HepG2 (cell line): ENCODE results near the gene IFIT1B. TPM values are rescaled to one million over a fixed set of nuclear protein-coding genes. Genes with fewer than 3 reads are reported as not detected.

Experiments
- GABPB1 ChIP-seq: IDR thresholded peaks from 2 replicates; pipeline ENCODE4 v1.6.1; 2016; ENCODE audit warnings: mild to moderate bottlenecking, missing genetic modification reagents, moderate library complexity, missing compliant biosample characterization
- HIVEP1 ChIP-seq: sonication (generic); formaldehyde crosslinking; IDR thresholded peaks from 2 replicates; pipeline ENCODE4 v1.4.0; 2020; ENCODE audit warnings: mild to moderate bottlenecking, missing genetic modification reagents
- KDM1A ChIP-seq: IDR thresholded peaks from 2 replicates; pipeline ENCODE4 v1.6.1; 2016; ENCODE audit warnings: missing compliant biosample characterization
- ZBTB21 ChIP-seq: sonication (generic); formaldehyde crosslinking; IDR thresholded peaks from 2 replicates; pipeline ENCODE4 v1.4.0; 2020; ENCODE audit warnings: missing genetic modification reagents
- ZFP41 ChIP-seq: sonication (generic); formaldehyde crosslinking; IDR thresholded peaks from 2 replicates; pipeline ENCODE4 v1.4.0; 2020; ENCODE audit warnings: mild to moderate bottlenecking, missing genetic modification reagents, borderline replicate concordance
- ZFX ChIP-seq: sonication (generic); formaldehyde crosslinking; IDR thresholded peaks from 2 replicates; pipeline ENCODE4 v1.4.0; 2020; ENCODE audit warnings: mild to moderate bottlenecking, low read depth, missing genetic modification reagents, moderate library complexity
- ZFY ChIP-seq: sonication (generic); formaldehyde crosslinking; IDR thresholded peaks from 2 replicates; pipeline ENCODE4 v1.4.0; 2020; ENCODE audit warnings: missing genetic modification reagents
- ZNF274 ChIP-seq: sonication (generic); formaldehyde crosslinking; IDR thresholded peaks from 2 replicates; pipeline ENCODE4 v1.5.1; 2020; ENCODE audit warnings: mild to moderate bottlenecking, missing genetic modification reagents
- ZNF552 ChIP-seq: sonication (generic); formaldehyde crosslinking; IDR thresholded peaks from 2 replicates; pipeline ENCODE4 v1.9.0; 2022; ENCODE audit warnings: missing genetic modification reagents, mild to moderate bottlenecking, borderline replicate concordance
- ZNF577 ChIP-seq: sonication (generic); formaldehyde crosslinking; IDR thresholded peaks from 2 replicates; pipeline ENCODE4 v1.4.0; 2020; ENCODE audit warnings: mild to moderate bottlenecking, low read depth, missing genetic modification reagents, borderline replicate concordance
- ZNF598 ChIP-seq: sonication (generic); formaldehyde crosslinking; IDR thresholded peaks from 2 replicates; pipeline ENCODE4 v1.5.1; 2020; ENCODE audit warnings: mild to moderate bottlenecking, missing genetic modification reagents, borderline replicate concordance
- polyA plus RNA-seq, 8 experiments: library from polyadenylated mRNA; depleted of rRNA in 3 of 8; stranded (reverse) in 7 of 8; unstranded in 1 of 8; fragments of >200 nt; fragmentation: Illumina TruSeq in 4 of 8; extraction: Trizol in 4 of 8; gene quantifications; 2 replicates each; pipeline versions ENCODE4 v1.2.1 to v1.2.3, GENCODE V29; 2011 to 2016; ENCODE audit warnings: low read depth in 4 of 8, missing spikeins in 1 of 8, mixed read lengths in 1 of 8; ENCODE audit not compliant: insufficient read depth in 1 of 8
- total RNA-seq, 5 experiments: library from RNA; depleted of rRNA; stranded (reverse); fragments of >200 nt; fragmentation: Illumina TruSeq; extraction: Trizol; gene quantifications; 2 replicates each; pipeline ENCODE4 v1.2.3, GENCODE V29; 2016; ENCODE audit warnings: low read depth in 1 of 5
- TF ChIP-seq, protein P1 (sequence below): sonication (generic); formaldehyde crosslinking; IDR thresholded peaks from 2 replicates; pipeline ENCODE4 v1.9.0; 2021; ENCODE audit warnings: missing genetic modification reagents, borderline replicate concordance
- TF ChIP-seq, protein P2 (sequence below): sonication (generic); formaldehyde crosslinking; IDR thresholded peaks from 2 replicates; pipeline ENCODE4 v1.4.0; 2020; ENCODE audit warnings: missing genetic modification reagents, borderline replicate concordance
- TF ChIP-seq, protein P3 (sequence below): sonication (generic); formaldehyde crosslinking; IDR thresholded peaks from 2 replicates; pipeline ENCODE4 v1.9.0; 2021; ENCODE audit warnings: missing genetic modification reagents, mild to moderate bottlenecking, borderline replicate concordance
- TF ChIP-seq, protein P4 (sequence below): sonication (generic); formaldehyde crosslinking; IDR thresholded peaks from 2 replicates; pipeline ENCODE4 v1.5.1; 2020; ENCODE audit warnings: mild to moderate bottlenecking, missing genetic modification reagents, moderate library complexity

Gene IFIT1B
- total and polyA plus RNA-seq, 2 of the 13 experiments (the other 11 are each of a cell fraction or from before 2014, with no cell fraction given): not detected

DNA sequence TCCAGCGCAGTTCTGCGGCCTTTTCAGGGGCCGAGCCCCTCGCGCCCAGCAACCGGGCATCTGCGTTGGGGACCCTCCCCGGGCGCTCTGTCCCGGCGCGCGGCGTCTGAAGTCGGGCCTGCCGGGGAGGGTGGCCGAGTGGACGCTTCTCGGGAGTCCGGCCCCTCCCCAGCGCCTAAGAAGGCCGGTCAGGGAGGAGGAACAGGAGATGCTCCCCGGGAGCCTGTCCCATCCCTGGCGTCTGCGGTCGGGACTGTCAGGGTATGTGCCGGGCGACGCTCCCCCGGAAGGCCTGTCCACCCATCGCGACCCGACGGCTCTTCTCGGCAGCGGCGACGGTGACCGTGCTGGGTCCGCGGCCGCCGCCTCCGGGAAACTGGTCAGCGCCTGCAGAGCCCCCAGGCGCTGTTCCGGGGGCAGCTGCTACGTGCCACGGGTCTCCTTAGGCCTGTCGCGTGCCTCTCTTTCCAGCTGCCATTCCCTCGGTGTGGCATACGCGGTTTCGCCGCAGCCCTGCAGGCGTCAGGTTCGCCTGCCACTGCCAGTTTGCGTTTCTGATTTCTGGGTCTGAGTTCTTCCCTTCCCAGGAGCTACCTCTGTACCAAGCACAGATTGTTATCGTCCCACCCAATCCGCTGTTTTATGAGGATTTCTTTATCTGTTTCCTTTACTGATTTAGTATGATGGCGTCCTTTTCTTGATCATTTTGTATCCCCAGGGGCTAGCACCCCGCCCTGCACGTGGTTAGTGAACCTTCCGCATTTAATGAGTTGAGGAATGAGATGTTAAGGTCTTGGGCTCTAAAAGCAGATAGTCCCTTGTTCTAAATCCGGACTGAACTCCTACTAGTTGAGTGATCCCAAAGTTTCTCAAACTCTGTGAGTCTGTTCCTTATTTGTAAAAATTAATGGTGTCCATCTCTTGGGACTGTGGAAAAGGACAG, 37.3 kb downstream of the IFIT1B start (continued):
- TF ChIP-seq GABPB1 (CRISPR knock-in tag) (peak; percentile 90), ZFY (CRISPR knock-in tag) (peak; percentile 90), ZNF552 (no peak), ZFP41 (CRISPR knock-in tag) (no peak), ZNF598 (no peak), HIVEP1 (CRISPR knock-in tag) (peak; percentile 32; the same call in 1 of the 2 replicates), KDM1A (CRISPR knock-in tag) (no peak), ZBTB21 (CRISPR knock-in tag) (no peak), ZFX (CRISPR knock-in tag) (peak; percentile 92), ZNF577 (CRISPR knock-in tag) (no peak), ZNF274 (CRISPR knock-in tag) (peak; percentile 79; the same call in 1 of the 2 replicates)
- TF ChIP-seq, protein P1, sequence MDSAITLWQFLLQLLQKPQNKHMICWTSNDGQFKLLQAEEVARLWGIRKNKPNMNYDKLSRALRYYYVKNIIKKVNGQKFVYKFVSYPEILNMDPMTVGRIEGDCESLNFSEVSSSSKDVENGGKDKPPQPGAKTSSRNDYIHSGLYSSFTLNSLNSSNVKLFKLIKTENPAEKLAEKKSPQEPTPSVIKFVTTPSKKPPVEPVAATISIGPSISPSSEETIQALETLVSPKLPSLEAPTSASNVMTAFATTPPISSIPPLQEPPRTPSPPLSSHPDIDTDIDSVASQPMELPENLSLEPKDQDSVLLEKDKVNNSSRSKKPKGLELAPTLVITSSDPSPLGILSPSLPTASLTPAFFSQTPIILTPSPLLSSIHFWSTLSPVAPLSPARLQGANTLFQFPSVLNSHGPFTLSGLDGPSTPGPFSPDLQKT (CRISPR knock-in tag): no peak
- TF ChIP-seq, protein P2, sequence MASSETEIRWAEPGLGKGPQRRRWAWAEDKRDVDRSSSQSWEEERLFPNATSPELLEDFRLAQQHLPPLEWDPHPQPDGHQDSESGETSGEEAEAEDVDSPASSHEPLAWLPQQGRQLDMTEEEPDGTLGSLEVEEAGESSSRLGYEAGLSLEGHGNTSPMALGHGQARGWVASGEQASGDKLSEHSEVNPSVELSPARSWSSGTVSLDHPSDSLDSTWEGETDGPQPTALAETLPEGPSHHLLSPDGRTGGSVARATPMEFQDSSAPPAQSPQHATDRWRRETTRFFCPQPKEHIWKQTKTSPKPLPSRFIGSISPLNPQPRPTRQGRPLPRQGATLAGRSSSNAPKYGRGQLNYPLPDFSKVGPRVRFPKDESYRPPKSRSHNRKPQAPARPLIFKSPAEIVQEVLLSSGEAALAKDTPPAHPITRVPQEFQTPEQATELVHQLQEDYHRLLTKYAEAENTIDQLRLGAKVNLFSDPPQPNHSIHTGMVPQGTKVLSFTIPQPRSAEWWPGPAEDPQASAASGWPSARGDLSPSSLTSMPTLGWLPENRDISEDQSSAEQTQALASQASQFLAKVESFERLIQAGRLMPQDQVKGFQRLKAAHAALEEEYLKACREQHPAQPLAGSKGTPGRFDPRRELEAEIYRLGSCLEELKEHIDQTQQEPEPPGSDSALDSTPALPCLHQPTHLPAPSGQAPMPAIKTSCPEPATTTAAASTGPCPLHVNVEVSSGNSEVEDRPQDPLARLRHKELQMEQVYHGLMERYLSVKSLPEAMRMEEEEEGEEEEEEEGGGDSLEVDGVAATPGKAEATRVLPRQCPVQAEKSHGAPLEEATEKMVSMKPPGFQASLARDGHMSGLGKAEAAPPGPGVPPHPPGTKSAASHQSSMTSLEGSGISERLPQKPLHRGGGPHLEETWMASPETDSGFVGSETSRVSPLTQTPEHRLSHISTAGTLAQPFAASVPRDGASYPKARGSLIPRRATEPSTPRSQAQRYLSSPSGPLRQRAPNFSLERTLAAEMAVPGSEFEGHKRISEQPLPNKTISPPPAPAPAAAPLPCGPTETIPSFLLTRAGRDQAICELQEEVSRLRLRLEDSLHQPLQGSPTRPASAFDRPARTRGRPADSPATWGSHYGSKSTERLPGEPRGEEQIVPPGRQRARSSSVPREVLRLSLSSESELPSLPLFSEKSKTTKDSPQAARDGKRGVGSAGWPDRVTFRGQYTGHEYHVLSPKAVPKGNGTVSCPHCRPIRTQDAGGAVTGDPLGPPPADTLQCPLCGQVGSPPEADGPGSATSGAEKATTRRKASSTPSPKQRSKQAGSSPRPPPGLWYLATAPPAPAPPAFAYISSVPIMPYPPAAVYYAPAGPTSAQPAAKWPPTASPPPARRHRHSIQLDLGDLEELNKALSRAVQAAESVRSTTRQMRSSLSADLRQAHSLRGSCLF: no peak; the same call in 1 of the 2 replicates
- TF ChIP-seq, protein P3, sequence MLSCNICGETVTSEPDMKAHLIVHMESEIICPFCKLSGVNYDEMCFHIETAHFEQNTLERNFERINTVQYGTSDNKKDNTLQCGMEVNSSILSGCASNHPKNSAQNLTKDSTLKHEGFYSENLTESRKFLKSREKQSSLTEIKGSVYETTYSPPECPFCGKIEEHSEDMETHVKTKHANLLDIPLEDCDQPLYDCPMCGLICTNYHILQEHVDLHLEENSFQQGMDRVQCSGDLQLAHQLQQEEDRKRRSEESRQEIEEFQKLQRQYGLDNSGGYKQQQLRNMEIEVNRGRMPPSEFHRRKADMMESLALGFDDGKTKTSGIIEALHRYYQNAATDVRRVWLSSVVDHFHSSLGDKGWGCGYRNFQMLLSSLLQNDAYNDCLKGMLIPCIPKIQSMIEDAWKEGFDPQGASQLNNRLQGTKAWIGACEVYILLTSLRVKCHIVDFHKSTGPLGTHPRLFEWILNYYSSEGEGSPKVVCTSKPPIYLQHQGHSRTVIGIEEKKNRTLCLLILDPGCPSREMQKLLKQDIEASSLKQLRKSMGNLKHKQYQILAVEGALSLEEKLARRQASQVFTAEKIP (CRISPR knock-in tag): no peak
- TF ChIP-seq, protein P4, sequence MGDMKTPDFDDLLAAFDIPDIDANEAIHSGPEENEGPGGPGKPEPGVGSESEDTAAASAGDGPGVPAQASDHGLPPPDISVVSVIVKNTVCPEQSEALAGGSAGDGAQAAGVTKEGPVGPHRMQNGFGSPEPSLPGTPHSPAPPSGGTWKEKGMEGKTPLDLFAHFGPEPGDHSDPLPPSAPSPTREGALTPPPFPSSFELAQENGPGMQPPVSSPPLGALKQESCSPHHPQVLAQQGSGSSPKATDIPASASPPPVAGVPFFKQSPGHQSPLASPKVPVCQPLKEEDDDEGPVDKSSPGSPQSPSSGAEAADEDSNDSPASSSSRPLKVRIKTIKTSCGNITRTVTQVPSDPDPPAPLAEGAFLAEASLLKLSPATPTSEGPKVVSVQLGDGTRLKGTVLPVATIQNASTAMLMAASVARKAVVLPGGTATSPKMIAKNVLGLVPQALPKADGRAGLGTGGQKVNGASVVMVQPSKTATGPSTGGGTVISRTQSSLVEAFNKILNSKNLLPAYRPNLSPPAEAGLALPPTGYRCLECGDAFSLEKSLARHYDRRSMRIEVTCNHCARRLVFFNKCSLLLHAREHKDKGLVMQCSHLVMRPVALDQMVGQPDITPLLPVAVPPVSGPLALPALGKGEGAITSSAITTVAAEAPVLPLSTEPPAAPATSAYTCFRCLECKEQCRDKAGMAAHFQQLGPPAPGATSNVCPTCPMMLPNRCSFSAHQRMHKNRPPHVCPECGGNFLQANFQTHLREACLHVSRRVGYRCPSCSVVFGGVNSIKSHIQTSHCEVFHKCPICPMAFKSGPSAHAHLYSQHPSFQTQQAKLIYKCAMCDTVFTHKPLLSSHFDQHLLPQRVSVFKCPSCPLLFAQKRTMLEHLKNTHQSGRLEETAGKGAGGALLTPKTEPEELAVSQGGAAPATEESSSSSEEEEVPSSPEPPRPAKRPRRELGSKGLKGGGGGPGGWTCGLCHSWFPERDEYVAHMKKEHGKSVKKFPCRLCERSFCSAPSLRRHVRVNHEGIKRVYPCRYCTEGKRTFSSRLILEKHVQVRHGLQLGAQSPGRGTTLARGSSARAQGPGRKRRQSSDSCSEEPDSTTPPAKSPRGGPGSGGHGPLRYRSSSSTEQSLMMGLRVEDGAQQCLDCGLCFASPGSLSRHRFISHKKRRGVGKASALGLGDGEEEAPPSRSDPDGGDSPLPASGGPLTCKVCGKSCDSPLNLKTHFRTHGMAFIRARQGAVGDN (CRISPR knock-in tag): peak; percentile 95
